Peyer's patch (tissue), 4 donors: Measurements from ENCODE around the gene ENDOD1. TPM values are rescaled to one million over a fixed set of nuclear protein-coding genes. Genes with fewer than 3 reads are reported as not detected.
"Not testable (repeated sequence)": the region's sequence is repeated elsewhere in the genome, so short reads cannot be mapped to it uniquely, and the experiment has no call there.

ENCODE experiments used
- DNase-seq, 3 donors: peaks; one replicate each; pipeline ENCODE4 v3.0.0-alpha.2; 2017 to 2019
- H3K27ac ChIP-seq, 4 donors: fragments of 200-600 bp; sonication (generic); one replicate each; pipeline ENCODE4 v1.5.1; 2016 to 2019
- H3K27me3 ChIP-seq, 2 donors: fragments of 200-600 bp; sonication (generic); one replicate each; pipeline ENCODE4 v1.5.1; 2019
- H3K36me3 ChIP-seq, 3 donors: fragments of 200-600 bp; sonication (generic); one replicate each; pipeline ENCODE4 v1.5.1; 2016 to 2019
- H3K4me1 ChIP-seq, 4 donors: fragments of 200-600 bp; sonication (generic); one replicate each; pipeline ENCODE4 v1.5.1; 2016 to 2019
- H3K4me3 ChIP-seq, 4 donors: fragments of 200-600 bp; sonication (generic); 1 replicate in 3 of 4; 2 replicates in 1 of 4; pipeline ENCODE4 v1.5.1; 2016 to 2019; ENCODE audit warnings: mild to moderate bottlenecking in 1 of 4
- H3K9me3 ChIP-seq, 4 donors: fragments of 200-600 bp; sonication (generic); one replicate each; pipeline ENCODE4 v1.5.1; 2016 to 2019; ENCODE audit warnings: mild to moderate bottlenecking in 1 of 4
- CTCF ChIP-seq, 6 experiments: fragments of 450-650 bp in 4 of 6; fragments of 200-600 bp in 2 of 6; sonication (generic) in 1 of 6; IDR thresholded peaks; one replicate each; pipeline ENCODE4 v1.5.1; 2017 to 2019; ENCODE audit warnings: antibody characterized with exemption in 6 of 6, mild to moderate bottlenecking in 3 of 6, moderate library complexity in 1 of 6
- POLR2A ChIP-seq, 2 donors: fragments of 450-650 bp; IDR thresholded peaks; one replicate each; pipeline ENCODE4 v1.5.1; 2017; ENCODE audit warnings: antibody characterized with exemption in 2 of 2, mild to moderate bottlenecking in 2 of 2, moderate library complexity in 2 of 2
- total RNA-seq, 4 donors: library from RNA; depleted of rRNA; stranded (reverse); fragments of >200 nt; gene quantifications; one replicate each; pipeline ENCODE4 v1.1.0, GENCODE V29; 2016

ENDOD1 gene
- total RNA-seq, 4 donors from 2014 or later: 11.6 to 41.0 (median 39.2) TPM

GRCh38 chr11:95128602-95129001, 39.0 kb downstream of the ENDOD1 start:
- Histone ChIP-seq H3K9me3 (no peaks in the 10 kb centered on the region), H3K4me3 (no peak overlapping the region), H3K27me3 (no peaks in the 10 kb centered on the region), H3K4me1 (no peaks in the 10 kb centered on the region), H3K27ac (no peak overlapping the region), H3K36me3 (peaks cover 0 to 18% (median 0%) of the 10 kb centered on the region in 3 donors)
- no peak for TF ChIP-seq CTCF (IDR thresholded peaks at IDR 0.05)
- TF ChIP-seq POLR2A (IDR thresholded peaks at IDR 0.05): no peak
- no peak for DNase-seq

DNA sequence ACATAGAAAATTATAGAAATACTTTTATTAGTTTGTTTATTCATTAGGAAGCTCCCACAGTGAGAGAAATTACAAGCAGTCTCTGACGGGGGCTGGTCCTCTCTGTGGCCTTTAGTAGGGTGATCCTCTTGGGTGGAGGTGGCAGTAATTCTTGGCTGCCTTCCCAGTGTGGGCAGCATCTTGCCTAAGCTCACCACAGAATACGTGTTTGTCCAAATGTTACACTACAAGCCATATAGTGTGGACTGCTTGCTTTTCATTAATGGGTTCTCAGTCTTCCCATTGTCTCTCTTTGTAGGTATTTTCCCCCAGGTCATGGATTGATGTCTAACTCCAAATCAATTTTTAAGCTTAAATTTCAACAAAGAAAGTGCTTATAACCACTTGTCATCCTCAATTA, 43.3 kb downstream of the ENDOD1 start:
- Histone ChIP-seq H3K4me1 (no peaks in the 10 kb centered on the region), H3K9me3 (no peaks in the 10 kb centered on the region), H3K27me3 (no peaks in the 10 kb centered on the region), H3K27ac (no peak overlapping the region), H3K36me3 (peaks cover 0 to 18% (median 0%) of the 10 kb centered on the region in 3 donors), H3K4me3 (no peak overlapping the region)
- TF ChIP-seq CTCF (IDR thresholded peaks at IDR 0.05): no peak
- no peak for TF ChIP-seq POLR2A (IDR thresholded peaks at IDR 0.05)
- DNase-seq: no peak

- TF ChIP-seq CTCF (IDR thresholded peaks at IDR 0.05) (no peak), POLR2A (IDR thresholded peaks at IDR 0.05) (no peak)
Measured at GRCh38 chr11:95134491-95134890, 44.8 kb downstream of the ENDOD1 start.

DNA sequence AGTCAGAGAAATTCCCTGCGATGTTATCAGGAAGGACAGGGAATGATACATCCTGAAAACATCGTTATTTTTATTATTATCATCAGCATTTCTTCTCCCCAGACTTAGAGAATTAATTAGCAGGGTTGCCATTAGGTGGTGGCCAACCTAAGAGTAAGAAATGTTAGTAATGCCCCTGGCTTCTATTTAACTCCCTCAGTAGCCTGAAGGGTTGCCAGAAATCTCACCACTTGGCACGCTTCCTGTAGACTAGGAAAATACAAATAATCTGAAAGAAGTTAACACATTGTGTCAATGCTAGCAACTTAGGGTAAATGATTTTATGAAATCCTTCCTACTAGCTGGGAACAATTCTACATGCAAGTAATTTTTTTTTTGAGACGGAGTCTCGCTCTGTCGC, 45.5 kb downstream of the ENDOD1 start:
- no peak for DNase-seq
- Histone ChIP-seq H3K27me3 (no peaks in the 10 kb centered on the region), H3K27ac (no peak overlapping the region), H3K9me3 (no peaks in the 10 kb centered on the region), H3K4me1 (no peaks in the 10 kb centered on the region), H3K36me3 (peaks cover 0 to 5% (median 0%) of the 10 kb centered on the region in 3 donors), H3K4me3 (no peak overlapping the region)
- TF ChIP-seq POLR2A (IDR thresholded peaks at IDR 0.05): no peak
- no peak for TF ChIP-seq CTCF (IDR thresholded peaks at IDR 0.05)

More at GRCh38 chr11:95134491-95134890, 44.8 kb downstream of the ENDOD1 start:
- H3K9me3 ChIP-seq: no peaks in the 10 kb centered on the region
- H3K27ac ChIP-seq: no peak overlapping the region
- H3K36me3 ChIP-seq: peaks cover 0 to 5% (median 0%) of the 10 kb centered on the region in 3 donors
- H3K27me3 ChIP-seq: no peaks in the 10 kb centered on the region
- no peaks in the 10 kb centered on the region for H3K4me1 ChIP-seq
- no peak for DNase-seq
- no peak overlapping the region for H3K4me3 ChIP-seq

GRCh38 chr11:95135880-95136279, 46.2 kb downstream of the ENDOD1 start:
- peaks cover 0 to 5% (median 0%) of the 10 kb centered on the region in 3 donors for H3K36me3 ChIP-seq
- H3K4me1 ChIP-seq: no peaks in the 10 kb centered on the region
- no peak overlapping the region for H3K4me3 ChIP-seq
- no peaks in the 10 kb centered on the region for H3K9me3 ChIP-seq
- TF ChIP-seq CTCF (IDR thresholded peaks at IDR 0.05) (no peak), POLR2A (IDR thresholded peaks at IDR 0.05) (no peak)
- no peaks in the 10 kb centered on the region for H3K27me3 ChIP-seq
- DNase-seq: no peak
- H3K27ac ChIP-seq: no peak overlapping the region

- not testable (repeated sequence) for H3K27ac ChIP-seq, H3K27me3 ChIP-seq, H3K4me3 ChIP-seq, H3K9me3 ChIP-seq, H3K4me1 ChIP-seq, H3K36me3 ChIP-seq, DNase-seq
Measured at GRCh38 chr11:95136747-95137146, 47.1 kb downstream of the ENDOD1 start.
